NCI-H345 (cell line): ENCODE data around the gene DSCAM.
"Not testable (repeated sequence)": the region's sequence is repeated elsewhere in the genome, so short reads cannot be mapped to it uniquely, and the experiment has no call there.

Experiments used
- DNase-seq: peaks from one replicate; lab custom pipeline; 2025; lab: John Stamatoyannopoulos, UW

Gene DSCAM, protein sequence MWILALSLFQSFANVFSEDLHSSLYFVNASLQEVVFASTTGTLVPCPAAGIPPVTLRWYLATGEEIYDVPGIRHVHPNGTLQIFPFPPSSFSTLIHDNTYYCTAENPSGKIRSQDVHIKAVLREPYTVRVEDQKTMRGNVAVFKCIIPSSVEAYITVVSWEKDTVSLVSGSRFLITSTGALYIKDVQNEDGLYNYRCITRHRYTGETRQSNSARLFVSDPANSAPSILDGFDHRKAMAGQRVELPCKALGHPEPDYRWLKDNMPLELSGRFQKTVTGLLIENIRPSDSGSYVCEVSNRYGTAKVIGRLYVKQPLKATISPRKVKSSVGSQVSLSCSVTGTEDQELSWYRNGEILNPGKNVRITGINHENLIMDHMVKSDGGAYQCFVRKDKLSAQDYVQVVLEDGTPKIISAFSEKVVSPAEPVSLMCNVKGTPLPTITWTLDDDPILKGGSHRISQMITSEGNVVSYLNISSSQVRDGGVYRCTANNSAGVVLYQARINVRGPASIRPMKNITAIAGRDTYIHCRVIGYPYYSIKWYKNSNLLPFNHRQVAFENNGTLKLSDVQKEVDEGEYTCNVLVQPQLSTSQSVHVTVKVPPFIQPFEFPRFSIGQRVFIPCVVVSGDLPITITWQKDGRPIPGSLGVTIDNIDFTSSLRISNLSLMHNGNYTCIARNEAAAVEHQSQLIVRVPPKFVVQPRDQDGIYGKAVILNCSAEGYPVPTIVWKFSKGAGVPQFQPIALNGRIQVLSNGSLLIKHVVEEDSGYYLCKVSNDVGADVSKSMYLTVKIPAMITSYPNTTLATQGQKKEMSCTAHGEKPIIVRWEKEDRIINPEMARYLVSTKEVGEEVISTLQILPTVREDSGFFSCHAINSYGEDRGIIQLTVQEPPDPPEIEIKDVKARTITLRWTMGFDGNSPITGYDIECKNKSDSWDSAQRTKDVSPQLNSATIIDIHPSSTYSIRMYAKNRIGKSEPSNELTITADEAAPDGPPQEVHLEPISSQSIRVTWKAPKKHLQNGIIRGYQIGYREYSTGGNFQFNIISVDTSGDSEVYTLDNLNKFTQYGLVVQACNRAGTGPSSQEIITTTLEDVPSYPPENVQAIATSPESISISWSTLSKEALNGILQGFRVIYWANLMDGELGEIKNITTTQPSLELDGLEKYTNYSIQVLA (N-terminal part only)

DNA sequence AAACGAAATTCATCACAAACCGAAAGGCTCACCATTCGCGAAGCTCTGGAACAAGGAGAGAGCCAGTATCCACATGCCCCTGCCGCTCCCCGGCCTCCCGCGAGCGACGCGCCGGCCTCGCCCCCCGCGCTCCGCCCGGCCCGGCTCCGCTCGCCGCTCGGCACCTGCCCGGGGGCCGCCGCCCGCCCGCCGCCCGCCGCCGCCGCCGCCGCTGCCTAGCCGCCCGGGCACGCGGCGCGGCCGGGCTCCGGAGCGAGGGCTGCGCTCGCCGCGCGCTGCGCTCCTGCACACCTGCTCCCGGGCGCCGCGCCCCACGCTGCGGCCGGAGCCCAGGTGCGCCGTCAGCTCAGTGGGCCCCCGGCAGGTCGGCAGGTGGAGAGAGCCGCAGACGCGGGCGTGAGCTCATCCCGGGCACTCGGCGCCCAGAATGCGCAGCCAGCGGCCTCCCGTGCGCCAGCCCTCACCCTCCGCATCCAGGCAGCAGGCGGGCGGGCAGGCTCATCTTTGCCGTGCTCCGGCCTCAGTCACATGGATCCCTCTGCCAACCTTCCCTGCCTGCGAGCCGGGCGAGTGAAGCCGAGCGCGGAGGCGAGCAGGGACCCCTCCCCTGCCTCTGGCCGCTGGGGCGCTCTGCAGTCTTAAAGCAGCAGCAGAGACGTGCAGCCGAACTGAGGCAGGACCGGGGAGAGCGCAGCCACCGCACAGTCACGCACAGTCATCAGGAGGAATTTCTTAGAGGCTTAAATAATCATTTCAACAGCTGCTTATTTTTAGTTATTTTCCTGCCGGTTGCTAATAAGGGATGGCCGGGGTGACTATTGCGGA, at the start of gene DSCAM:
Gene DSCAM, minus strand, starts transcription at position 572 of the 825 bp plus-strand sequence. Its CDS starts 497 bp downstream, at position 75.
- DNase-seq = peak; percentile 69

- not testable (repeated sequence) for DNase-seq
Measured at GRCh38 chr21:40895697-40896096, 48.7 kb upstream of the DSCAM start.

DNA sequence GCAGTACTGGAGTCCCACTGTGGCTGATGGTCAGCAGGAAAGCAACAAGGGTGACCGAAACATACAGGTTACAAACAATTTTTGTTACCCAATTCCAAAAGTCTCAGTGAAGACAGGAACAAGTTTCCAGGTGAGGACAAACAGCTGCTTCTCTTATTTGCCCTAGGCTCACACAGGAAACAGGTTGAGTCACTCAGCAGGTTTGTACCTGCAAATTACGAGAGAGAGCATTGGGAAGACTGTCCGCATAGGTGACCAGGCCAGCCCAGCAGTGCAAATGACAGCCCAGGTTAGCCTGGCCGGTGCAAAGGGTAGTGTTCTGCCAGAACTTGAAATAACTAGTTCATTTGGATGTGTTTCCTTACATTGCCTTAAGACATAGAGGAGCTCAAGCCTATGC, 40.0 kb upstream of the DSCAM start:
- DNase-seq = no peak

GRCh38 chr21:40886006-40886405, 39.0 kb upstream of the DSCAM start:
- no peak for DNase-seq

- no peak for DNase-seq
Measured at GRCh38 chr21:40882192-40882915, 35.4 kb upstream of the DSCAM start.

DNA sequence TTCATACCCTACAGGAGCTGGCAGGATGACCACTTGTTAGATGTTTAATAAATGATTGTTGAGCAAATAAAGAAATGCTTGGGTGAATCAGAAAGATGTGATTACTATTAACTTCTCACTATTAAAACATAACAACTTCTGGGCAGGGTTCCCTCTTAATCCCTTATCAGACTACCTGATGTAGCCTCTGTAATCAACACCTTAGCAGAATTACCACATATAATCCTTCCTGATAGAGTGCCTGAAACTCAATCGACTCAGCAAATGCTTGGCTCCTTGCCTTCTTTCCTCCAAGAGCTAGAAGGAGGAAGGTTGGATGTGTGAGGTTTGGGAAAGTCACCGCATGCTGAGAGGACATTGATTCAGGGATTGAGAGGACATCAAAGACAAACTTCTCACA, 34.8 kb upstream of the DSCAM start:
- DNase-seq = no peak

DNA sequence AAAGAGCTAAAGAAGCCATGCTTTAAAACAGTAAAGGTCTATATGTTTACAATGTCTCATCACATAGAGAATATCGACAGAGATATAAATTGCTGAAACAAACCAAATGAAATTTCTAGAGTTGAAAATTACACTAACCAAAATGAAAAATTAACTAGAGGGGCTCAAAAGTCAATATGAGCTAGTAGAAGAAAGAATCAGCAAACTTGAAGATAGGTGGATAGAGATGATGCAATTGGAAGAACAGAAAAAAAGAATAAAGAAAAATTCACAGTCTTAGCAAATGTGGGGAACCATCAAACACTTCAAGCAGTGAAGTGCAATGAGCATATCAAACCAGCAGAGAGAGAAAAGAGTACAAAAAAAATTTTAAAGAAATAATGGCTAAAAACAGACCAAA, 24.1 kb upstream of the DSCAM start:
- DNase-seq = no peak

DNA sequence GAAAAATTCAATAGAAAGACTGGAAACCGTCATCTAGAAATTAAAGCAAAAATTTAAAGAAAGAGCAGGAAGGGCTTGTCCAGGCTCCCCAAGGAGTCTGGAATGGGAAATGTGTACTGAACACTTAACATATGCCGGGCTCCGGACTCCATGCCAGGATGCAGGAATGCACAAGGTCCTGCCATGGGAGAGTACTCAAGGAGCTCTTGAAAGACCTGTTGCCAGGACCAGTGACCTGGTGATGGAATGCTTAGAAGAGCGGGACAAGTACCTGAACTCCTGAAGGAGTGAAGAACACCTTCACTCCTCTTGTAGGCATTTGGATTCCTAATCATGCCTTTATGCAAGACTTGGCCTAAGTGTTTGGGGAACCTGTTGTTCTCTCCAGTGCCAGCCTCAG, 16.9 kb upstream of the DSCAM start:
- DNase-seq = no peak

GRCh38 chr21:40858517-40858916, 11.6 kb upstream of the DSCAM start:
- DNase-seq = no peak

- no peak for DNase-seq
Measured at GRCh38 chr21:40853956-40854688, 7.2 kb upstream of the DSCAM start.

- DNase-seq = no peak
Measured at GRCh38 chr21:40852563-40852962, 5.6 kb upstream of the DSCAM start.

DNA sequence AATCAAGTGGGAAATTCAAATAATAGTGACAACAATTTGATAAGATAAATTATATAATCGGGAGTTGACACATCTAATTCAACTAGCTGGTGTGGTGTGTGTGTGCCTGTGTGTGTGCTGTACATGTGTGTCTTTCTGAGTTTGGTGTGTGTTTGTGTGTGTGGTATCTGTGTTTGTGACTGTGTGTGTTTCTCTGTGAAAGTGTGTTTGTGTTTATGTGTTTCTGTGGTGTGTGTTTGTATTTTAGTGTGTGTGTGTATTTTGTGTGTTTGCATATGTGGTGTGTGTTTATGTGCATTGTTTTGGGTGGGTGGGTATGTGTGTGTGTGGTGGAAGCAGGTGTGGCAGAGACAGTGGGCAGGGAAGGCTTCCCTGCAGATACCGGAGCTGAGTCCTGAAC, 4.8 kb upstream of the DSCAM start:
- no peak for DNase-seq

GRCh38 chr21:40850071-40850470, 3.1 kb upstream of the DSCAM start:
- no peak for DNase-seq

GRCh38 chr21:40847951-40848350, 993 bp upstream of the DSCAM start:
- DNase-seq = peak; percentile 21

DNA sequence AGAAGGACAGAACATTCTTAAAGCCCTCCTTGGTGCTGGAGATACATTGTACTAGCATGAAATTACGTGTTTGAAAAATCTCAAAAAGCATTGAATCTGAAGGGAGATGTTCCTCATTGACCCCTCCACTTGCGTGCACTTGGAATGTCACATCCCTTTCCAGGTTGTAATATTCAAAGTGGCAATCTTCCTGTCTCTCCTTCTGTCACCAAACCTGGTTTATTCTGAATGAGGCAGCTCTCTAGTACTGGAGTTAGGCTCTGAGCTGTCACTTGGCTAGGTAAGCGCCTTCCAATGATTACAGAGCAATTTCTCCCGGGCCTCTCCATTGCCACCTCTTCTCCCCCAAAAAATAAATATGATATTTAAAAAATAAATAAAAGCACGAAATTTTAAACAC, 855 bp downstream of the DSCAM start:
- peak; percentile 22 for DNase-seq

- no peak for DNase-seq
Measured at GRCh38 chr21:40845441-40845995, 1.4 kb downstream of the DSCAM start.

DNA sequence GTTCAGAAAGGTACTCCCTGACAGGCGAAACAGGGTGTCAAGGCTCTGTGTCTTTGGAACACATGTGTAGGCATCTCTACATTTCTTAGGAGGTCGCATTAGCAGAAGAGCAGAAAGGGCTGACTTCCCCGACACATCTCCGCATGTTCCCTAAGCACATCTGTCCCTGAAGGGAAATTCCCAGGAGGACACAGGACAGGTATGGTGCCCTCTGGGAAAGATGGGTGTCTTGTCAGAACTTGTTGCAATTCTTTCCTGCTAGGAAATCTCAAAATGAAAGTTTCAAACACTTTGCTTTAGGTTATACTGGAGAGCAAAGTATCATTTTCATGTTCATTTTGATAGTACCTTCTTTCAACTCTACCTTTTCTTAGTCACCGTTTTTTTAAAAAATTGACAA, 2.0 kb downstream of the DSCAM start:
- no peak for DNase-seq

DNA sequence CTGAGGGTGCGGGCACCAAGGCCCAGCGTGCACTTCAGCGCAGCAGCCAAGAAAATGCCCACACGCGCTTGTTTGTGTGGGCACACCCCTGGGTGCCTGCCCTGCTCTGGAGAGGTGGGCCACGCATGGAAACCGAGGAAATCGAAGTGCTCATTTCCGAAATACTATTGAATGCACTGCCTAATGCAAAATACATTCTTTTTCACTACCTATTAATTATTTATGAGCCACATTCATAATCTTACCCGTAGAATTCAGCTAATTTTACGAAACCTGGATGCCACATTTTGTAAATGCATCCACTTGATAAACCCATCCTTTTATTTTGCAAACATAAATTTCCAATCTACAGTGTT, 4.8 kb downstream of the DSCAM start:
- no peak for DNase-seq

DNA sequence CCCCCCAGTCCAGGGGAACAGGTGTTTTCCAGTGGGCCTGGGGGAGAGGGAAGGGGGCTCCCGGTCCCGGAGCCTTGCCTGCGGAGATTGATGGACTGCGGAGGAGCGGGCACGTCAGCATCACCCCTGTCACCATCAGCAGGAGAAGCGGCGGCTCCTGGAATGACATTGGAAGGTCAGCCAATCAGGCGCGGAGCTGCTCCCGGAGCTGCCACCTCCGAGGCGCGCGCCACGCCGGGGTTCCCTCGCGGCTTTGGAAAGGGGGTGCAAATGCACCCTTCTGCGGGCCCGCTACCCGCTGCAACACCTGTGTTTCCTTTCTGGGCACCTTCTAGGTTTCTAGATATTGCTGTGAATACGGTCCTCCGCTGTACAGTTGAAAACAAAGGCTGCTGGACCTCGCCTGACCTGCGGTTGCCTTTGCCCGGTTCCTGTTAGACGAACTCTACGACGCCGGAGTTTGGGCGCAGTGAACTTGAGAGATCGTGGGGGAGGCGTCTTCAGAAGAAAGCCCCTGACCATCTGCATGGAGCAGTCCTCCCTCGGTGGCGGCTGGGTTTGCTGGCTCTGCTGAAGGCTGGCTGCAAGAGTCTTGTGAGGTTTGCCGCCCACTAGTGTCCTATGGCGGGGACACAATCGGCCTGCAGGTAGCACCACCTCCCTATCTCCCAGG, 5.3 kb downstream of the DSCAM start:
- DNase-seq = peak; percentile 94
